Measurements from ENCODE around the gene TRIM10.

The TRIM10 gene

GRCh38 chr6:30180145-30180544 is 19.1 kb upstream of the TRIM10 start:
- no peak overlapping the region for H3K4me3 ChIP-seq (ENCODE audit: low read length, poor library complexity, severe bottlenecking)
- H3K9ac ChIP-seq (ENCODE audit: low read depth, low read length, poor library complexity, severe bottlenecking), result no peak overlapping the region
- H3K79me2 ChIP-seq (ENCODE audit: insufficient read depth, low read length), result no peaks in the 10 kb centered on the region
- H3F3A ChIP-seq (ENCODE audit: low read depth), result no peaks in the 10 kb centered on the region
- peaks cover 4% of the 10 kb centered on the region; the same call in 1 of the 2 replicates for H3K9me3 ChIP-seq (ENCODE audit: insufficient read depth, low read depth, low read length)
- H3K36me3 ChIP-seq (ENCODE audit: insufficient read depth, low read length), result peaks cover 5% of the 10 kb centered on the region; the same call in 1 of the 2 replicates
- no peaks in the 10 kb centered on the region for H3K9me2 ChIP-seq (replicated peaks; ENCODE audit: low read depth, low read length)
- no peak overlapping the region for H2AFZ ChIP-seq (ENCODE audit: low read length)
- H3K4me1 ChIP-seq (ENCODE audit: insufficient read depth, low read length, poor library complexity, severe bottlenecking), result no peaks in the 10 kb centered on the region
- H3K27me3 ChIP-seq (ENCODE audit: insufficient read depth, low read length, poor library complexity, severe bottlenecking), result peaks cover 11% of the 10 kb centered on the region
- TF ChIP-seq CTCF (conservative IDR thresholded peaks at IDR 0.05; ENCODE audit: low read length) (no peak), EZH2phosphoT487 (IDR thresholded peaks at IDR 0.05; ENCODE audit: borderline replicate concordance) (no peak)
- H4K20me1 ChIP-seq (ENCODE audit: insufficient read depth, low read length, poor library complexity, severe bottlenecking), result no peaks in the 10 kb centered on the region
- H3K4me2 ChIP-seq (ENCODE audit: low read depth, low read length, poor library complexity, severe bottlenecking), result no peak overlapping the region

GRCh38 chr6:30178837-30179236 is 17.8 kb upstream of the TRIM10 start:
- H4K20me1 ChIP-seq (ENCODE audit: insufficient read depth, low read length, poor library complexity, severe bottlenecking), result no peaks in the 10 kb centered on the region
- H3K9ac ChIP-seq (ENCODE audit: low read depth, low read length, poor library complexity, severe bottlenecking), result no peak overlapping the region
- no peaks in the 10 kb centered on the region for H3K36me3 ChIP-seq (ENCODE audit: insufficient read depth, low read length)
- H3K9me2 ChIP-seq (replicated peaks; ENCODE audit: low read depth, low read length), result no peaks in the 10 kb centered on the region
- no peak overlapping the region for H2AFZ ChIP-seq (ENCODE audit: low read length)
- no peak overlapping the region for H3K4me3 ChIP-seq (ENCODE audit: low read length, poor library complexity, severe bottlenecking)
- no peaks in the 10 kb centered on the region for H3K4me1 ChIP-seq (ENCODE audit: insufficient read depth, low read length, poor library complexity, severe bottlenecking)
- no peaks in the 10 kb centered on the region for H3F3A ChIP-seq (ENCODE audit: low read depth)
- H3K79me2 ChIP-seq (ENCODE audit: insufficient read depth, low read length), result no peaks in the 10 kb centered on the region
- H3K4me2 ChIP-seq (ENCODE audit: low read depth, low read length, poor library complexity, severe bottlenecking), result no peak overlapping the region
- TF ChIP-seq EZH2phosphoT487 (IDR thresholded peaks at IDR 0.05; ENCODE audit: borderline replicate concordance) (no peak), CTCF (conservative IDR thresholded peaks at IDR 0.05; ENCODE audit: low read length) (no peak)
- peaks cover 4% of the 10 kb centered on the region; the same call in 1 of the 2 replicates for H3K9me3 ChIP-seq (ENCODE audit: insufficient read depth, low read depth, low read length)
- H3K27me3 ChIP-seq (ENCODE audit: insufficient read depth, low read length, poor library complexity, severe bottlenecking), result peaks cover 11% of the 10 kb centered on the region

- Histone ChIP-seq H3K79me2 (ENCODE audit: insufficient read depth, low read length) (no peaks in the 10 kb centered on the region), H3K9me3 (ENCODE audit: insufficient read depth, low read depth, low read length) (peaks cover 4% of the 10 kb centered on the region; the same call in 1 of the 2 replicates), H3K4me2 (ENCODE audit: low read depth, low read length, poor library complexity, severe bottlenecking) (no peak overlapping the region), H3K36me3 (ENCODE audit: insufficient read depth, low read length) (no peaks in the 10 kb centered on the region), H3F3A (ENCODE audit: low read depth) (no peaks in the 10 kb centered on the region), H3K4me3 (ENCODE audit: low read length, poor library complexity, severe bottlenecking) (no peak overlapping the region), H3K9ac (ENCODE audit: low read depth, low read length, poor library complexity, severe bottlenecking) (no peak overlapping the region), H3K27me3 (ENCODE audit: insufficient read depth, low read length, poor library complexity, severe bottlenecking) (peaks cover 11% of the 10 kb centered on the region), H3K9me2 (replicated peaks; ENCODE audit: low read depth, low read length) (no peaks in the 10 kb centered on the region), H3K4me1 (ENCODE audit: insufficient read depth, low read length, poor library complexity, severe bottlenecking) (no peaks in the 10 kb centered on the region), H2AFZ (ENCODE audit: low read length) (no peak overlapping the region), H4K20me1 (ENCODE audit: insufficient read depth, low read length, poor library complexity, severe bottlenecking) (no peaks in the 10 kb centered on the region)
- TF ChIP-seq CTCF (conservative IDR thresholded peaks at IDR 0.05; ENCODE audit: low read length) (no peak), EZH2phosphoT487 (IDR thresholded peaks at IDR 0.05; ENCODE audit: borderline replicate concordance) (no peak)
Measured at GRCh38 chr6:30175765-30176164, 14.8 kb upstream of the TRIM10 start.
